IPS-NIHi11 (cell line): Measurements from ENCODE around the gene SPTBN1.
"Not testable (repeated sequence)": the region's sequence is repeated elsewhere in the genome, so short reads cannot be mapped to it uniquely, and the experiment has no call there.

ENCODE experiments used
- DNase-seq: peaks from one replicate; pipeline ENCODE4 v3.0.0; 2012; ENCODE audit warnings: mixed read lengths, low spot score

SPTBN1 gene

DNA sequence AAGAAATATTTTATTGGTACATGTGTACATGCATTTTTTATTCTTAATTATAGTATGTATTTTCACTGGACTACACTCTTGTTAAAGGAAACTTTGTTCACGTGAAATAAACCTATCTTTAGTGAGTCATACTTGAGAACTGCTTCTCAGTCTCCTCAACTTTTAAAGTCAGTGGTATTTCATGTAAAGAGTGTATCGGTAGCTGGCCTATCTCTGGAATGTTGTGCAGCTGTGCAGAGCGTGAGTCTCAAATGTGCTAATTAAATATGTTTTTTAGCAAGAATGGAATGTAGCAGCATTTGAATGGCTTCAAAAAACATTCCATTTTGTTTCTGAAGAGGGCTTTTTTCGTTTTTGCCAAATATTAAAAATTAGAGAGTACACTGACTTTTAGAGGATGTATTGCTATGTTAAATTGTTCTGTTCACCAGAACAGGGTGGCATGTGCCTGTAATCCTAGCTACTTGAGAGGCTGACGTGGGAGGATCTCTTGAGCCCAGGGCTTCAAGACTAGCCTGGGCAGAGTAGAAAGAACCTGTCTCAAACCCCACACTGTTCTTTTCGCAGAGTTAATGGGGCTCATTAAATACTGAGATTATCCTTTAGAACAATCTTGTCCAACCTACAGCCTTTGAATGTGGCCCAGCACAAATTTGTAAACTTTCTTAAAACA is 14.3 kb downstream of the SPTBN1 start:
- no peak for DNase-seq

DNA sequence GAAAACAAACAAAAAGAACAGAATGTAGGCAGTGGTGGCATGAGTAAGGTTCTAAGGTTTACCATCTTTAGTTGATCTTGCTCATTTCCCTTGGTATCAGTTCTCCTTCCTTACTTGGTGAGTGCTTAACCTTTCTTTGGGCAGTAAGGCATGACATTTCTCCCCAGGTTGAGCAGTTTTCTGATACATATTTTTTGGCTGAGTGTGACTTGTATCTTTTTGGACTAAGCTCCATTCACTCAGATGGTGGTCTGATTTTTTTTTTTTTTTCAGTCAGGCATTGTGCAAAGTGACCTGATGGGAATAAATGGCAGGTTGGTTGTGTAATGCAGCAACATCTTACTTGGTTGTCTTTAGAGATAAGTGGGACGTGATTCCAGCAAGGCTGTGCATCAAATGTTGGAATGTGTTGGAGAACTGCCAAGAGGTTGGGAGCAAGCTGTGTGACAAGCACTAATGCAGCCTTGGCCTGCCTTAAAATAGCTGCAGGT is 15.1 kb downstream of the SPTBN1 start:
- no peak for DNase-seq

DNA sequence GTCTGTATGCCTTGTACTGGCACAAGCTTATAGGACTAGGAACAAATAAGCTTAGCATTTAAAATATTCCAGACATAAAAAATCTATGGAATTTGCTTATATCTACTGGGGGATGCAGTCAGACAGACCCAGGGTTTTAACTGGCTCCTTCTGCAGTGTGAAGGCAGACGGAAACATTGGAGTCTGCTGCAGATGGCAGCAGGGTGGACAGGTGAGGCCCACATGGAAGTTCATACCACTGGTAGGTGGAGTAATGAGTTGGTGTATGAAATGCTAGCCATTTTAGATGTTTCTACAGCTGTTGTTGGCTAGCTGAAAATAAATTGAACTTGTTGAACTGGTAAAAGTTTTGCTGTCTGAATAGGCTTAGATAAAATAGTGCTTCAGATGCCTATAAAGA is 17.7 kb downstream of the SPTBN1 start:
- DNase-seq: no peak

DNA sequence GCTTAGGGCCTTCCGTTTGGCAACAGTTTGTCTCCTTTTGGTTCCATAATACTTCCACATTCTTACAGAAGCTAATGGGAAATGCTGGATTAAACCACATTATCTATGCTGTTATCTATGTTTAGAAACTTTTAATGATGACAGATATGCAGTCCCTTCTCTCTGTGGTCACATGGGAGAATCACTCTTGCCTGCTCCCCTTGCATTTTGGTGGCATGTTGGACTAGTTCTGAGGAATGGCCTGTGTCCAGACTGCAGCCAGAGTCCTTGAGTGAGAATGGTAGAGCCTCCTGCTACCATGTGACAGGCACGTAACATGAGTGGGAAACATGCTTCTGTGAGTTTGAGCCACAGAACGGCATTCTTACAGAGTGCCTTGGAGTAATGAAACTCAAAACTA is 19.2 kb downstream of the SPTBN1 start:
- no peak for DNase-seq

DNA sequence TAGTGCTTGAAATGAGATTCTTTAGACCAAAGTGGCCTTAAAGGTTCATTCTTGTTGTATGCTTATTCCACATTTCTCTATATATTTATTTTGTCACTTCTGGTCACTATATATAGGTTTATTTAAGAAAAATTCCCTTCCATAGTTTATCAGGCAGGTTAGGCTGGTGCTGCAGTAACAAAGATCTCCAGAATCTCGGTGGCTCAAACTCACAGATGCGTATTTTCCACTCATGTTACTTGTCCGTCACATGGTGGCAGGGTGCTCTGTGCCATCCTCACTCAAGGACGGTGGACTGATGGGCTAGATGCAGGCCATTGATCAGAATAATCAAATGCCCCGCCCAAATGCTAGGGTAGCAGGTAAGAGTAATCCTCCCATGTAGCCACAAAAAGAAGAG is 19.8 kb downstream of the SPTBN1 start:
- DNase-seq: no peak

DNA sequence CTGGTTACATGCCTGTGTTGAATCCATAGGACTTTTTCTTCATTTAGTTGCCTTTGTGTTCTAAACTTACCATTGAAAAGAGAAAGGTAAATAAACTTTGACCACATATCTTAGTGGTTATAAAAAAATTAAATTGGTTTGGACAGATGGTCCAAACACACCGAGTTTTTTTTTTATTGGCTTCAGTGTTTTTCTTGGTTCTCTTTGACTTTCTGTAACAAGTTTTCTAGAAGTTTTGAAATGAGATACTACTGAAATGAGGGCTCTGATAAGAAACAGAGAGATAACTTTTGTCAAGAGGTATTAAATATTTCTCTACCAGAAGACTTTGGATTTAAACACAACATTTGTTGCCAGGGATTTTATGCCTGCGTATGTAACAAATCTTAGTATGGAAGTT is 20.7 kb downstream of the SPTBN1 start:
- DNase-seq: no peak

DNA sequence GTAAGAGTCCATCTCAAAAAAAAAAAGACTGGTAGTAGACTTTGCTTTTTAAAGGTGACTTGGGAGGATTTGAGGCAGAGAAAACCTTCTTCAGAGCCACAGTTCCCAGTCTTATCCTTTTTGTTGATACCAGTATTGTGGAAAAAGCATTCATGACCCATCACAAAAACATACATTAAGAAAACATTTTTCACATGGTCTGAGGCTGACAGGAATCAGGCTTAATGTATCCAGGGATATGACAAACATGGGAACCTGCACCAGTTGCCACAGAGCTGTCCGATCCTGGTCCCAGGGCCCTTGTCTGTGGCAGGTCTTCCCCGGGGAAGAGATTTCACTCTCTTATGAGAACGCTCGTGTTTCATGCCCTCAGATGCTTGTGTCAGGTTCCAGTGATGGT is 21.8 kb downstream of the SPTBN1 start:
- DNase-seq: no peak

DNA sequence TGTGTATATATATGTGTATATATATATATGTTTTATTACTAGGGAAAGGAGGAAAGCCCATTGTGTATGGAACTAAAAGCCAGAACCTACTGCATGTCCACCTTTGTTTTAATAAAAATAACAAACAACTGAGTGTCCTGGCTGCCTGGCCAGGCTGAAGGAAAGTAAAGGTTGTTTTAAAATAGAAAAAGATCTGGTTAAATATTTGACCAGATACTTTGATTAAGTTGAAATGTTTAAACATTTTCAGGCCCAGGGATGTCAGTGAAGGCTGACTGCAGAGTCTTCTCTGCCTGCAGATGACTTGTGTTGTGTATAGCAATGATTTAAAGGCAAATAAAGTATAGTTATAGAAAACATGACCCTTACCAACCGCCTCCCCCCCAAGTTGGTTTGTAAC is 22.8 kb downstream of the SPTBN1 start:
- DNase-seq: no peak

DNA sequence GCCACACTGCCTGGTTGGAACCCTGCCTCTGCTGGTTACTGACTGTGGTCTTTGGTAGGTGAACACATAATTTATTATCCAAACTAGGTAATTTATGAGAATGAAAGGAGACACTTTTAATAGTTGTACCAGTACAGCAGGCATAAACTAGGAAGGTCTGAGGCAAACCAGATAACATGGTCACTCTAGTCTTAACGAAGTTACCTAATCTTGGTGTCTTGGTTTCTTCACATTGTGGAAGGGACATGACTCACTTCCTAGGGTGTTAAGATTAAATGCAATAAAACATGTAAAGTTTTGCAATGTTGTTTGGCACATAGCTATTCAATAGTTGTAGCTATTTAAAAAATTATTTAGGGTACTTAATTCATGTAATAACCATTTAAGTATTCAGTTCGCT is 23.3 kb downstream of the SPTBN1 start:
- DNase-seq: no peak

DNA sequence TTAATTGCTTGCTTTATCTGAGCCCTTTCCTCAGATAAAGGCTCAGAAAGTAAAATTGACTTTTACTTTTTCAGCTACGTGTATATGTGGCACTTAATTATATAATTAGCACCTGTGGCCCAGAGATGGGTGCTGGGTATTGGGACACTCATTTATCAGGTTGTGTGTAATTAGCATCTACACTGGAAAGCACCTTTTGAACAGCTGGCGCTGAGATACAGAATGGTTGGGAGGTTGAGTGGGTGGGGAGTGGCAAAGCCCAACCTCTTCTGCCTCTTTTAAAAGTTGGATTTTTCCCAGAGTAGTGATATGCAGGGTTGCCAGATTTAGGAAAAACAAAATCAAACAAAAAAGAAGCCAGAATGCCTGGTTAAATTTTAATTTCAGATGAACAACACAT is 23.9 kb downstream of the SPTBN1 start:
- no peak for DNase-seq

DNA sequence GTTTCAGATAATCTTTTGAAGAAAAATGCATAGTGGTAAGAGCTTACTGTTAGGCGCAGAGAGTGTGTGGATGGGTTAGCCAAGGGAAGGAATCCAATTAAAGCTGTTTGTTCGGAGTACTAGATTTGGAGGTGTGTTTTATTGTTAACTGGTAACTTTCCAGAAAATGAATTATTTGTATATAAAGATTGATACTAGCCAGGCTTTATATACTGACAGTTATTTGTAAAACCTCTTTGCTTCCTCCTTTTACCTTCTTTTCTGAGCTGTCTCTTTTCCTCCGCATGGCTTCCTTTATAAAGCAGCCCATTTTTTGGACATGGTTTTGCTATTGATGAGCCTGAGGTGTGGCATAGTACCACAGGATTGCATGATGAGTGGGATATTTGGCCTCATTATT is 25.6 kb downstream of the SPTBN1 start:
- no peak for DNase-seq

DNA sequence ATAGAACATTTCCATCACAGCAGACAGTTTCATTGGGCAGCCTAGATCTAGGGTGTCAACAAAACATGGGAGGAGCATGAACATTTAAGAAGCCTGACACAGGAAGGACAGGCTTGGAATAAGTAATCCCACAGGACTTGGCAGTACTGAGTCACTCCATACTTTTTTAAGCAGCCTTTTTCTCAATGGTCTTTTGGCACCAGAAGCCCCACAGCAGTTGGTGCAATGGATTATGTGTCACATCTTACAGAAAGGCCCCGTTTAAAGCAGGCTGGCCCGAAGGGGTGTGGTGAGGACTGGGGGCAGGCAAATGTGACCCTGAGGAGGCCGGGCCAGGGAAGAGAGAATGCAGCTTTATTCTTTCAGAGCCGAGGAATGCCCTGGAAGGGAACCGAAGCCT is 26.6 kb downstream of the SPTBN1 start:
- DNase-seq: peak; percentile 22

DNA sequence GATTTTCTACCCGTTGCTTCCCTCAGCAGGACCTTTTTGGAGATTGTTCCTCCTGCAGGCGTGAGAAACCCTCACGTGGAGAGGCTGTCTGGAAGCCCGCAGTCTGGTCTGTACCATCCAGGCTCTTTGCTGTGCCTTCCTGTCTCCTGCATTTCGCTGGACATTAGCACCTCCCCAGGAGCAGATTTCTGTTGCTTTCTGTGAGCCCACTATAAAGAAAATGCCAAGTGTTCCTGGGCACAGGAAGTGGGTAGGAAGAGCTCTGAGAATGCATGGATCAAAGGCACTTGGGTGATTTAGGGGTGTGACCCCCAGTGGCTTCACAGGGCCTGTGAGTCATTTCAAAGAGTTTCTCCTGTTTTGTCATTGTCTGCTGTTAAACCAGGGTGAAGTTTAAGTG is 27.3 kb downstream of the SPTBN1 start:
- DNase-seq: no peak

DNA sequence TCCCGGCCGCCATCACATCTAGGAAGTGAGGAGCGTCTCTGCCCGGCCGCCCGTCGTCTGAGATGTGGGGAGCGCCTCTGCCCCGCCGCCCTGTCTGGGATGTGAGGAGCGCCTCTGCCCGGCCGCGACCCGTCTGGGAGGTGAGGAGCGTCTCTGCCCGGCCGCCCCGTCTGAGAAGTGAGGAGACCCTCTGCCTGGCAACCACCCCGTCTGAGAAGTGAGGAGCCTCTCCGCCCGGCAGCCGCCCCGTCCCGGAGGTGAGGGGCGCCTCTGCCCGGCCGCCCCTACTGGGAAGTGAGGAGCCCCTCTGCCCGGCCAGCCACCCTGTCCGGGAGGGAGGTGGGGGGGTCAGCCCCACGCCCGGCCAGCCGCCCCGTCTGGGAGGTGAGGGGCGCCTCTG is 29.6 kb downstream of the SPTBN1 start:
- DNase-seq: not testable (repeated sequence)

DNA sequence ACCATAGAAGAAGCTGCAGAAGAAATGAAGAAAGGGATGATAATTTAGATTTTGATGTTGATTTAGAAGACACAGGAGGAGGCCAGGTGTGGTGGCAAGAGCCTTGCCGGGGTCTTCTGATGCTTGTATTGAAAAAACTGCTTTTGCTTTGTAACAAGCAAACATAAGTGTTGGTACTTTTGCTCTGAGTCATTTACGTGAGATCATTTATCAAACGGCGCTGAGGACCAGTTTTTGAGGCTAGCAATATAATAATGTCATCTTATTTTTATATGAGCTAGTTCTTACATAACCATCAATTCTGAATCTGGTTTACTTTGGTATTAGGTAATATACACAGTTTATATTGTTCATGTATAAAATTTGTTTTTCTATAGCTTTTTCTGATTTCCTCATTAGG is 30.6 kb downstream of the SPTBN1 start:
- DNase-seq: no peak

DNA sequence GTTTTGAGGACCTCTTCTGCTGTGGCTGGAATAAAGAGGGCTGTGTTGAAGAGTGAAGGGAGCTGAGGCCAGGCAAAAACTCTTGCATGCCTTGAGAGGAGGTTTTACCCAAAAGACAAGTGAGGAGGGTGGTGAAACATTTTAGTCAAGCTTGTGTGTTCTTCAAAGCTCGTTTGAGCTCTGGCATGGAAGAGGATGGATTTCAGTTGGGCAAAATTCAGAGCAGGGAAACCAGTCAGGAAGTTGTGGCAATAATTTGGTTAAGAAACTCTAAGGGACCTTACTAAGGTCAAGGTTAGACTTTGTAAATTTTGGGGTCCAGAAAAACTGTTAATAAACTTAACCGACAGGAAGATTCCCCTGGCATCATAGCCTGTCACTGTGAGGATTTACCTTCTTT is 34.7 kb downstream of the SPTBN1 start:
- no peak for DNase-seq

DNA sequence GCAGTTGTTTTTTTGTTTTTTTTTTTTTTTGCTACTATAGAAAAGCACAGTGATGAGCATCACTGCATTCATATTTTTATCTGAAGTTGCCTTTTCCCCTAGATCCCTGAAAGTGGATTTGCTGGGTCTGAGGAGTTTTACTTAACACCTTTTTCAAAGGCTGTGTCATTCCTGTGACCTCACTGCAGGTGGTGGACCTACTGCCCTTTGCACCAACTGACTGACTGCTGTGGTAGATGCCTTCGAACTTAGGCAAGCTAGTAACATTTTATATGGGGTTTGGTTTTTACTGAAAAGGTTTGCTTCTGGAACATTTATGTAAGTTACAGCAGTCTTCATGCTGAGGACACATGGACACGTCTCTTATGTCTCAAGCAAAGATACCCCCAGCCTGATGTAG is 36.2 kb downstream of the SPTBN1 start:
- no peak for DNase-seq

DNA sequence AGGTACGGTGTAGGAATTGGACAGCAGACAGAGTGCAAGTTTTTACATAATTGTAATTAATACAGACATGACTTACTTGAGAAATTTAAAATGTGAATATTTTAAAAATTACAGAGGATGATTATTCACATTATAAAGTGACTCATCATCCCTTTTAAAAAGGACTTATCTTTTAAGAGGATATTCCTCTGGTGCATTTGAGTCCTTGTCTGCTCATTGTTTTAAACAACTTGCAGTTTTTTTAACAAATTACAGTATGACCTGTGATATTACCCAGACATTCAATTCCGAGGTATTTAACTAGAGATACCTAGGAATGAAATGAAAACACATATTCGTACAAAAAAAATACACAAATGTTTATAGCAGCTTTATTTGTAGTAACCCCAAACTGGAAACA is 38.0 kb downstream of the SPTBN1 start:
- DNase-seq: no peak

DNA sequence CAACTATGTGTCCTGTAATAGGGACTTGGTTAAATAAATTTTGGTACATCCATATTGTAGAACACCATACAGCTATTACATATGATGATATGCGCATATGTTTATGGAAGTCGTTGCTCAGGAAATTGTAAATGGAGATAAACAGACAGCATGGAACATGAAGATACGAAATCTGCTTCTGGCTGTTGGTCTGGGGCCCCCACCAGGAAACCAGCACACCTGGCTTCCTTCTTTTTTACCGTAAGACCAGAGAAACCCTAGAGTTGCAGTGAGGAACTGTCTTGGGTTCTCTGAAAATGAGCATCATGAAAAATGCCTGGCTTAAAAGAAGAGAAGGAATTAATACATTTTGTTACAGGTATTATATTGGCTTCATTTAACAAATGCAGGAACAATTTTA is 40.8 kb downstream of the SPTBN1 start:
- DNase-seq: no peak

DNA sequence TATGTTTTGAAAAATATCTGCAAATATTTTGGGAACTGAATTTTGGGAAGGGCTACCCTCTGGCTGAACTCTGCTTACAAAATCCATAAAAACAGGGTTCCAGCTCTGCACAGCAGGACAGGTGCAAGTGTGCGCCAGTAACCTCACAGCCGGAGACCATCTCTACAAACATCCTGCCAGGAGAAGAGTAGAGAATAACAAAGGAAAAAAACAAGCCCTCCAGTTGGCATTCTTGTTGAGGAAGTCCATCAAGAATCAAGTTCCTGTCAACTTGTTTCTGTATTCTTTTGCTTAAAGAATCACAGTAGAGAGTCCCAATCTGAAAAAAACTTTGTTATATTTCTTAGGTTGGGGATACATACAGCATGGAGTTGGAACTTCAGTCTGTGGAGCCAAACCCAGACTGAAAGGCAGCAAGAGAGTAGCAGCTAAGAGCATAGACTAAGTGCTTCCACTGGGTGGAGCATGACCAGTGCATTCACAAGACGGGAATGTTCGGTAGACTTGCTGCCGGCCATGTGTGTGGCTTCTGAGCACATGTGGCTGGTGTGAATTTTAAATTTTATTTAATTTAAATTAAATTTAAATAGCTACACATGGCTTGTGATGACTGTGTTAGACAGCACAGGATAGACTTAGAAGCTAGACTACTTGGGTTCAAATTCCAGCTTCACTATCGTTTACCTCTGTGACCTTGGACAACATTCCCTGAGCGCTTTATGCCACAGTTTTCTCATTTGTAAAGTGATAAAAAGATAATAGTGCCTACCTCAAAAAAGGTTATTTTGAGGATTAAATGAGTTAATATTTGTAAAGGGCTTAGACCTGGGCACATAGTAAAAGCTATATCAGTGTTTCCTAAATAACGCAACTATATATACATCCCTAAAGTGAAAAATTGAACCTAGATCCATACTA is 41.9 kb downstream of the SPTBN1 start:
- peak; percentile 37 for DNase-seq

DNA sequence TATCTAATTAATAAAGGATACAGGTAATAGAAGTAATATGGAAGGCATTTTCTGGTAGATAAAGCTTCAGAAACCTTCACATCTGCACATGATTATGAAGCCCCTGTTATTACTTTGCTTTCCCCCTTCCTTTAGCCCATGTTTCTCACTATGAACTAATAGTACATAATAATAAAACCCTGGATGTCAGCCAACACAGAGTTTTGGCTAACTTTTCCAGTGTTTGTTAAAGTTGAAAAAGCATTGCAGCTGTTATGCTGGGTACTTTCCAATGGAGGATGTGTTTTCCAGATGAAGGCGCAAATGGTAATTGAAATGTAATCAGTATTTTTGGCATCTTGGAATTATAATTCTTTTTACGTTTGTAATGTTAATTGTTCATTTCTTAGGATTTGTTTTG is 43.5 kb downstream of the SPTBN1 start:
- DNase-seq: no peak

DNA sequence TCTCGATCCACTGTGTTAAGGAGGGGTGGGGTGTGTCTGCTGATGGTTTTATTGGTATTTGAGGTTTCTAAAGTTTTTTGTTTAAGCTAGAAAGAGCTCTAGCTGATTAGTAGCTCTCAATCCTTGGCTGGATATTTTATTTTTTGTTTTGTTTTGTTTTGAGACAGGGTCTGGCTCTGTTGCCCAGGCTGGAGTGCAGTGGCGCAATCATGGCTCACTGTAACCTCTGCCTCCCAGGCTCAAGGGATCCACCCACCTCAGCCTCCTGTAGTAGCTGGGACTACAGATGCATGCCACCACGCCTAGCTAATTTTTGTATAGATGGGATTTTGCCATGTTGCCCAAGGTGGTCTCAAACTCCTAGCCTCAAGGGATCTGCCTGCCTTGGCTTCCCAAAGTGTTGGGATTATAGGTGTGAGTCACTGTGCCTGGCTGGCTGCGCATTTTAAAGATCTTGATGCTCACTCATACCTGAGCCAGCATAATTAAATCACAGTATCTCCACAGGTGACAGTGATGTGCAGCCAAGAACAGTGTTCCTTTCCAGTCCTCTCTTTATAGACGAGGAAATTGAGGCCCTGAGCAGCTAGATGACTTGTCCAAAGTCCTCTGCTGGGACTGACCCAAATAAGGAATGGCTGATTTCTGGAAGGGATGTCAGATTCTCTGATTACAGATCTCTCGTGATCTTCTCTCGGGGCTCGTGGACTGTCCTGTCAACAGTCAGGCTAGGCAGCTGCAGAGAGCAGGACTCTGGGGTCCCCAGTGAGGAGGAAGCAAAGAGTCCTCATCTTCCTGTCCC is 44.5 kb downstream of the SPTBN1 start:
- no peak for DNase-seq

DNA sequence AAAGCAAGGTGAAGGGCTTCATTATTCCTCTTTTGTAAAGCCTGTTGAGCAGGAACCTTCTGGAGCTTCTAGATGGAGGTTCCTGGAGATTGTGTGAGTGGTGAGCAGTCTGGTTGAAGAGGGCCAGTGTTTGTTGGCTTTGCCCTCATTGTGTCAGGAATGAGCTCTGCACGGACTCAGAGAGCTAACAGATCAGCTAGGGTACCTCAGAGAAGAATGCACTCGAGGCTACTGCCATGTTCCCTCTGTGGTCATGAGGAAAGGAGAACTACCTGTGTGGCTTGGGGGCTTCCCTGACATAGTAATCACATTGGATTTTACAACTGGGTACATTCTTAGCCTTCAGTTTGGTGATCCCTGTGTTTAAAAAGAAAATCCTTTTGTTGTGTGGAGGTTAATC is 46.6 kb downstream of the SPTBN1 start:
- no peak for DNase-seq
